Measurements from ENCODE around the gene HOXC4.

HOXC4 gene

GRCh38 chr12:54019091-54019811 is 34.4 kb upstream of the HOXC4 start:
- no peak for TF ChIP-seq CTCF (conservative IDR thresholded peaks at IDR 0.05; ENCODE audit: low read depth)
- H3K27ac ChIP-seq: no peak overlapping the region
- POLR2A ChIA-PET (ENCODE audit: low non-redundant PET): no interaction called here
- CTCF ChIA-PET: no interaction called here
- no peak for DNase-seq (ENCODE audit: low spot score)

GRCh38 chr12:54019924-54020590 is 33.6 kb upstream of the HOXC4 start:
- no peak for DNase-seq (ENCODE audit: low spot score)
- peak overlapping the region; percentile 16 for H3K27ac ChIP-seq
- ChIA-PET CTCF (no interaction called here), POLR2A (ENCODE audit: low non-redundant PET) (no interaction called here)
- TF ChIP-seq CTCF (conservative IDR thresholded peaks at IDR 0.05; ENCODE audit: low read depth): no peak

- no peak overlapping the region for H3K27ac ChIP-seq
- no peak for TF ChIP-seq CTCF (conservative IDR thresholded peaks at IDR 0.05; ENCODE audit: low read depth)
- ChIA-PET POLR2A (ENCODE audit: low non-redundant PET) (no interaction called here), CTCF (interaction anchor here (0.5 to 1.3 kb wide), 7 partner anchors 14 to 277 kb away, joined by 3 to 4 read pairs (median 3); no protein-coding TSS in a partner anchor)
- no peak for DNase-seq (ENCODE audit: low spot score)
Measured at GRCh38 chr12:54020591-54021405, 32.8 kb upstream of the HOXC4 start.

- no peak overlapping the region for H3K27ac ChIP-seq
- POLR2A ChIA-PET (ENCODE audit: low non-redundant PET): no interaction called here
- CTCF ChIA-PET: interaction anchor here (0.6 to 2.1 kb wide), 11 partner anchors 11 to 278 kb away, joined by 3 to 10 read pairs (median 3); partner anchors contain the start of genes HOXC11 and HOXC9
- DNase-seq (ENCODE audit: low spot score): no peak
- TF ChIP-seq CTCF (conservative IDR thresholded peaks at IDR 0.05; ENCODE audit: low read depth): peak; percentile 32
Measured at GRCh38 chr12:54021432-54022013, 32.1 kb upstream of the HOXC4 start.

GRCh38 chr12:54022960-54023884 is 30.4 kb upstream of the HOXC4 start:
- POLR2A ChIA-PET (ENCODE audit: low non-redundant PET): no interaction called here
- TF ChIP-seq CTCF (conservative IDR thresholded peaks at IDR 0.05; ENCODE audit: low read depth): no peak
- CTCF ChIA-PET: interaction anchor here (0.6 to 2.1 kb wide), 3 partner anchors 9 to 193 kb away, joined by 4 to 10 read pairs (median 6); no protein-coding TSS in a partner anchor
- no peak for DNase-seq (ENCODE audit: low spot score)
- no peak overlapping the region for H3K27ac ChIP-seq

Measured in RWPE1 (cell line).